ENCODE measurements around the gene GNG7. TPM values are rescaled to one million over a fixed set of nuclear protein-coding genes. Genes with fewer than 3 reads are reported as not detected.

GNG7 gene
- total and polyA plus RNA-seq, 2 donors (not counting 3 experiments of a cell fraction or from before 2014, with no cell fraction given) = 0.29 to 0.84 TPM

GRCh38 chr19:2685204-2685704 lies 17.2 kb downstream of the GNG7 start:
- H2AFZ ChIP-seq (ENCODE audit: low read depth, low read length) = no peak overlapping the region
- no TSS peak for BruUV-seq (replicated peaks)
- CTCF ChIA-PET = interaction anchor here (0.7 to 1.0 kb wide), 2 partner anchors 23 to 31 kb away, joined by 3 read pairs; no protein-coding TSS in a partner anchor

GRCh38 chr19:2683430-2684003 lies 19.0 kb downstream of the GNG7 start:
- no peak for FAIRE-seq
- Histone ChIP-seq H3K79me2 (ENCODE audit: control insufficient read depth, insufficient read depth, low read length) (no peaks in the 10 kb centered on the region), H3K4me3 (replicated peaks in 1 of 3; ENCODE audit: insufficient read depth in 1 of 3, low read depth in 1 of 3, low read length in 3 of 3) (no peak overlapping the region), H2AFZ (ENCODE audit: low read depth, low read length) (no peak overlapping the region), H3K27me3 (ENCODE audit: control insufficient read depth in 2 of 2, insufficient read depth in 2 of 2, low read length in 2 of 2) (no peaks in the 10 kb centered on the region), H3K36me3 (ENCODE audit: control insufficient read depth in 2 of 2, extremely low read depth in 1 of 2, insufficient read depth in 2 of 2, low read length in 2 of 2) (no peaks in the 10 kb centered on the region), H3K9me1 (replicated peaks; ENCODE audit: control insufficient read depth, extremely low read depth, insufficient read depth, low read length) (no peaks in the 10 kb centered on the region), H3K27ac (ENCODE audit: insufficient read depth, low read depth, low read length) (no peak overlapping the region), H4K20me1 (replicated peaks; ENCODE audit: control insufficient read depth, extremely low read depth, insufficient read depth, low read length) (no peaks in the 10 kb centered on the region), H3K4me1 (ENCODE audit: control insufficient read depth, extremely low read depth, insufficient read depth, low read length) (no peaks in the 10 kb centered on the region), H3K9me3 (replicated peaks; ENCODE audit: control insufficient read depth, insufficient read depth, low read length) (no peaks in the 10 kb centered on the region), H3K4me2 (ENCODE audit: insufficient read depth, low read length) (no peak overlapping the region), H3K9ac (replicated peaks; ENCODE audit: extremely low read depth, insufficient read depth, low read length) (no peak overlapping the region)
- no peak for TF ChIP-seq FOS (IDR thresholded peaks at IDR 0.05; ENCODE audit: borderline replicate concordance, insufficient read depth, low read length)
- TF ChIP-seq POLR2A (IDR thresholded peaks at IDR 0.05; ENCODE audit: low read depth, low read length) = no peak
- TF ChIP-seq JUN (IDR thresholded peaks at IDR 0.05; ENCODE audit: borderline replicate concordance, insufficient read depth, insufficient read length, low read depth) = no peak
- TF ChIP-seq MAX (IDR thresholded peaks at IDR 0.05; ENCODE audit: insufficient read depth, insufficient read length) = no peak
- no peak for TF ChIP-seq CTCF (IDR thresholded peaks at IDR 0.05; ENCODE audit: extremely low read depth in 1 of 2, insufficient read depth in 1 of 2, low read depth in 1 of 2, low read length in 2 of 2)
- TF ChIP-seq POLR2AphosphoS5 (IDR thresholded peaks at IDR 0.05; ENCODE audit: insufficient read depth, low read depth, low read length) = no peak
- no peak for TF ChIP-seq EZH2 (IDR thresholded peaks at IDR 0.05; ENCODE audit: borderline replicate concordance, low read depth, low read length, severe bottlenecking)
- no peak for TF ChIP-seq MYC (IDR thresholded peaks at IDR 0.05; ENCODE audit: low read depth, low read length)
- TF ChIP-seq GATA2 (IDR thresholded peaks at IDR 0.05; ENCODE audit: insufficient read depth, insufficient read length, low read depth, low read length) = no peak
- intact Hi-C loops (cut with micrococcal nuclease) = no loop called here
- DNase-seq (ENCODE audit: low read depth, low spot score) = no peak
- dilution Hi-C loops (cut with MboI; ENCODE audit: extremely low pct_ligation_motif_present, low sequenced_read_pairs) = no loop called here
- POLR2A ChIA-PET = interaction anchor here (0.7 kb wide), 1 partner anchor 44 kb away, joined by 4 read pairs; no protein-coding TSS in a partner anchor
- no TSS peak for BruUV-seq (replicated peaks)
- CTCF ChIA-PET = interaction anchor here (0.7 kb wide), 2 partner anchors 33 to 46 kb away, joined by 3 read pairs; no protein-coding TSS in a partner anchor

More at GRCh38 chr19:2685204-2685704, 17.2 kb downstream of the GNG7 start:
- Histone ChIP-seq H3K9me3 (replicated peaks; ENCODE audit: control insufficient read depth, insufficient read depth, low read length) (no peaks in the 10 kb centered on the region), H3K27me3 (ENCODE audit: control insufficient read depth in 2 of 2, insufficient read depth in 2 of 2, low read length in 2 of 2) (no peaks in the 10 kb centered on the region), H3K79me2 (ENCODE audit: control insufficient read depth, insufficient read depth, low read length) (no peaks in the 10 kb centered on the region), H3K4me3 (replicated peaks in 1 of 3; ENCODE audit: insufficient read depth in 1 of 3, low read depth in 1 of 3, low read length in 3 of 3) (no peak overlapping the region), H3K4me1 (ENCODE audit: control insufficient read depth, extremely low read depth, insufficient read depth, low read length) (no peaks in the 10 kb centered on the region), H4K20me1 (replicated peaks; ENCODE audit: control insufficient read depth, extremely low read depth, insufficient read depth, low read length) (no peaks in the 10 kb centered on the region), H3K27ac (ENCODE audit: insufficient read depth, low read depth, low read length) (no peak overlapping the region), H3K36me3 (ENCODE audit: control insufficient read depth in 2 of 2, extremely low read depth in 1 of 2, insufficient read depth in 2 of 2, low read length in 2 of 2) (no peaks in the 10 kb centered on the region), H3K9me1 (replicated peaks; ENCODE audit: control insufficient read depth, extremely low read depth, insufficient read depth, low read length) (no peaks in the 10 kb centered on the region), H3K9ac (replicated peaks; ENCODE audit: extremely low read depth, insufficient read depth, low read length) (no peak overlapping the region), H3K4me2 (ENCODE audit: insufficient read depth, low read length) (no peak overlapping the region)
- no peak for TF ChIP-seq POLR2A (IDR thresholded peaks at IDR 0.05; ENCODE audit: low read depth, low read length)
- no peak for TF ChIP-seq JUN (IDR thresholded peaks at IDR 0.05; ENCODE audit: borderline replicate concordance, insufficient read depth, insufficient read length, low read depth)
- no peak for TF ChIP-seq POLR2AphosphoS5 (IDR thresholded peaks at IDR 0.05; ENCODE audit: insufficient read depth, low read depth, low read length)
- TF ChIP-seq EZH2 (IDR thresholded peaks at IDR 0.05; ENCODE audit: borderline replicate concordance, low read depth, low read length, severe bottlenecking) = no peak
- intact Hi-C loops (cut with micrococcal nuclease) = no loop called here
- dilution Hi-C loops (cut with MboI; ENCODE audit: extremely low pct_ligation_motif_present, low sequenced_read_pairs) = no loop called here
- DNase-seq (ENCODE audit: low read depth, low spot score) (no peak), FAIRE-seq (no peak)
- POLR2A ChIA-PET = no interaction called here

Measured in endothelial cell of umbilical vein (primary cell).